Measurements from ENCODE around the gene RPS26.

DNA sequence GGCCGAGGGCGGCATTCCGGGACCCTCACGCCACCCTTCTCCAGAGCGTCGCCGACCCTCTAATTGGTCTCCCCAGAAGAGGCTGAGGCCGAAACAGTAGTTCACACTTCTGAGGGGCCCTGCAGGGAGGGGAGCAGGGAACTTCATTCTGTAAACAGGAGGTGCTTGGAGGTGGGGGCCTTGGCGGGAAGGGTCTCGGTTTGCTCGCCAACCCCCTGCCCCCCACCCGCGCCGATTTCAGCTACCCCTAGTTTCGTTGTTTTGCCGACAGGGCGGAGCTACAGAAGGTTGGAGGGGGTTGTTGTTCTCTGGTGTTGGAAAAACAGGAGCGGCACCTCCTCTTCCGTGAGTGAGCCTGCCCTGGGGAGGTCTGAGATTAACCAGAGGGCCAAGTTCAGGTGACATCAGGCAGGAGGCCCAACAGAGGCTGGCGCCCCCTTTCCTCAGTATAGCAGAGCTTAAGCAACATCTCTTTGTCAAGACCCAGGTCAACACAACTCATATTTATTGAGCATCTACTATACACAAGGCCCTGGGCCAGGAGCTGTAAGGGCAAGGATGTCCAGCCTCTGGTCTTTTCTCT lies 38.9 kb downstream of the RPS26 start:
- TF ChIP-seq CTCF (IDR thresholded peaks at IDR 0.05; ENCODE audit: low read depth, low read length, poor library complexity, severe bottlenecking) (no peak), EZH2phosphoT487 (IDR thresholded peaks at IDR 0.05; ENCODE audit: borderline replicate concordance, low read length) (no peak)

Data from DOHH2 (cell line).